Motor neuron (in vitro differentiated cells): ENCODE results near the gene ENTPD1. TPM values are rescaled to one million over a fixed set of nuclear protein-coding genes. Genes with fewer than 3 reads are reported as not detected.
A peak's percentile ranks its signal among the peaks of the same experiment; 100 is the strongest.
"Not testable (repeated sequence)": the region's sequence is repeated elsewhere in the genome, so short reads cannot be mapped to it uniquely, and the experiment has no call there.

Experiments used
- ATAC-seq, 8 experiments: fragments of 200-7000 bp; cut with Tn5 transposase; replicated peaks in 6 of 8; 2 replicates each; pipeline ENCODE4 v1.8.0; 2021; ENCODE audit warnings: mild to moderate bottlenecking in 8 of 8, moderate library complexity in 8 of 8
- H3K27ac ChIP-seq, 2 donors: fragments of 250-450 bp; sonication (Bioruptor Pico); 2 replicates each; pipeline ENCODE4 v1.9.0; 2021; ENCODE audit warnings: antibody characterized with exemption in 2 of 2, mild to moderate bottlenecking in 2 of 2, moderate library complexity in 1 of 2
- H3K4me1 ChIP-seq, 2 donors: fragments of 250-450 bp; sonication (Bioruptor Pico); replicated peaks in 1 of 2; 2 replicates each; pipeline ENCODE4 v1.6.1; 2021; ENCODE audit warnings: antibody characterized with exemption in 2 of 2, mild to moderate bottlenecking in 2 of 2, moderate library complexity in 1 of 2
- H3K4me3 ChIP-seq, 5 donors: fragments of 250-450 bp; sonication (Bioruptor Pico); 2 replicates each; pipeline ENCODE4 v1.9.0; 2021; ENCODE audit warnings: antibody characterized with exemption in 5 of 5, mild to moderate bottlenecking in 5 of 5, moderate library complexity in 4 of 5
- WGBS, 10 experiments: fragments of 450-650 bp; shearing (Covaris generic); methylation state at CpG; one replicate each; pipeline ENCODE4 v1.0.0; 2022; 5-methylcytosine and 5-hydroxymethylcytosine counted together
- in situ Hi-C, 9 experiments: fragments of 400-800 bp; cut with MboI; loops; one replicate each; pipeline ENCODE4 v1.15.0; 2021; ENCODE audit warnings: low sequenced_read_pairs in 9 of 9, low pct_unique_long_range_greater_than_20kb in 2 of 9; ENCODE audit not compliant: unreplicated experiment in 9 of 9
- total RNA-seq, 8 experiments: library from RNA; unstranded; fragments of 300-600 nt; gene quantifications; 2 replicates each; pipeline versions ENCODE4 v1.2.3 to v1.2.4, GENCODE V29; 2022

Gene ENTPD1, protein sequence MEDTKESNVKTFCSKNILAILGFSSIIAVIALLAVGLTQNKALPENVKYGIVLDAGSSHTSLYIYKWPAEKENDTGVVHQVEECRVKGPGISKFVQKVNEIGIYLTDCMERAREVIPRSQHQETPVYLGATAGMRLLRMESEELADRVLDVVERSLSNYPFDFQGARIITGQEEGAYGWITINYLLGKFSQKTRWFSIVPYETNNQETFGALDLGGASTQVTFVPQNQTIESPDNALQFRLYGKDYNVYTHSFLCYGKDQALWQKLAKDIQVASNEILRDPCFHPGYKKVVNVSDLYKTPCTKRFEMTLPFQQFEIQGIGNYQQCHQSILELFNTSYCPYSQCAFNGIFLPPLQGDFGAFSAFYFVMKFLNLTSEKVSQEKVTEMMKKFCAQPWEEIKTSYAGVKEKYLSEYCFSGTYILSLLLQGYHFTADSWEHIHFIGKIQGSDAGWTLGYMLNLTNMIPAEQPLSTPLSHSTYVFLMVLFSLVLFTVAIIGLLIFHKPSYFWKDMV
- 10 to 100 TPM in 1 of 8 experiments, 1 to 10 TPM in 7; 1.4 to 26.7 (median 3.7) TPM for total RNA-seq

DNA sequence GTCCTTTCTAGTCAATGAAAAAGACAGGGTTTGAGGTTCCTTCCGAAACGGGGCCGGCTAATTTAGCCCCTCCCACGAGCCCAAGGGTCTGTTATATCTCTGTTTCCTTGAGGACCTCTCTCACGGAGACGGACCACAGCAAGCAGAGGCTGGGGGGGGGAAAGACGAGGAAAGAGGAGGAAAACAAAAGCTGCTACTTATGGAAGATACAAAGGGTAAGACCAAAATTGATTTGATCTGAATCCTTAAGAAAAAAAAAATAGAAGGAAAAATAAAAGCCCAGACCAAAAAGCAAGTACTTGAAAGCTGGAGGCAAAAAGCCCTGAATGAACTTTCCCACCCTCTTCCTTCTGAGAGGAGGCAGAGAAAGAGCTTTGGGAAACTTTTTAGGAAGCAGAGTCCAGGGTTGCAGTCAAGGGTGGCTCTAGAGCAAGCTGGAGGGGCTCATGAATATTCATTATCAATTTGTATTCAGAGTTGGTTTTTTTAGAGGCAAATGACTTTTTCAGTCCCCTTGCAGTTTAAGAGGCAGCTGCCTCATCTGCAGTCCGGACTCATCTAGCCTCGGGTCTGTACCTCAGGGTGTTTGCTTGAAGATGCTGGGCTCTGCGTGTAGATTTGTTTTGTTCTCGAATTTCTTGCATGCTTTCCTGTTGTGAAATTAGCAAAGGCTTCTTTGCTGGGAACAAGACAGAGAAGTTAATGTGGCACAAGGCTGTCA is at the start of gene ENTPD1:
TSS of gene ENTPD1 (plus strand) at position 123 of the 721 bp plus-strand sequence. CDS start at position 200, 77 bp downstream.
- in situ Hi-C loops: no loop called here
- H3K4me1 ChIP-seq: peaks cover 0 to 5% of the 10 kb centered on the region in 2 donors
- H3K27ac ChIP-seq: no peak within 1 kb of the TSS
- WGBS, 10 experiments: 0 to 16% (median 6%) methylated on average over 4 to 9 of the region's 11 CpGs
- ATAC-seq: peak; percentile 35 to 76 (median 60)
- H3K4me3 ChIP-seq: no peak within 1 kb of the TSS

DNA sequence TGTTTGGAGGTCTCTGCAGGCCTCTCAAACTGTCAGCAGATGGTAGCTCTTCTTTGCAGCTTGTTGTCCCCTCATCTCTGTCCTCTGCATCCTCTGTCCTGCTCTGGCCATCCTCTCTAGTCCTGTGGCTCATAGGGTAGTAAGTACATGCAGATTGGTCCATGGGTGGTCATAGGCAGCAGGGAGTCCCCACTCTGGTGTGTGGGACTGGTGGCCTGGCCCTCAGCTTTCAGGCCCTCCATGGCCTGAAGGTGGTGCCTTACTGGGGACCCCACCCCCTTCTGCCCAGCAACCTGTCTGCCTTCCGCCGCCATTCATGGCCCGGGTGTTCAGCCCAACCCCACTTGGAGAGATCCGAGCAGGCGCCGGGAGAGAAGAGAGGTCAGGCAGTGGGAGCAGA is 49.4 kb upstream of the ENTPD1 start:
- H3K27ac ChIP-seq: no peak overlapping the region
- no peak overlapping the region for H3K4me3 ChIP-seq
- no peak for ATAC-seq
- WGBS, 10 experiments: 16% methylated on average over 6 of the region's 6 CpGs; no CpG with 5 or more reads in 9 of the 10 experiments
- H3K4me1 ChIP-seq: no peaks in the 10 kb centered on the region
- in situ Hi-C loops: loop anchor here in 1 of 9 experiments (25.0 kb wide), 1 partner anchor 131 kb away; no protein-coding TSS in a partner anchor

DNA sequence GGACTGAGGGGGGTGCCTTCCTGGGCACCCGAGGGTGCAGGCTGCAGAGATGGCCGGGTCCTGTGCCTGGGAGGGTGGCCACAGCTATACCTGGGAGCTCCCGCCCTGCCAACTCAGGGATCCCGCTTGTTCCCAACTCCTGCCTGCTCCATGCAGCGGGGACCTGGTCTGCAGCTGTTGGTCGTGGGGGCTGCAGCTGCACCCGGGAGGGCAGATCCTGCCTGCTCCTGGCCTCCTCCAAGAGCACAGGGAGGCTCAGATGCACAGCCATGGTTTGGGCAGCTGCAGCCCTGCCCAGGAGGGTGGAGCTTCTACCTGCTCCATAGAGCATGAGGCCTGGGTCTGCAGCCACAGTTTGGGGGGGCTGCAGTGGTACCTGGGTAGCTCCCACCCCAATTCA is 49.0 kb upstream of the ENTPD1 start:
- WGBS, 10 experiments: 7 to 94% methylated on average over 2 to 3 of the region's 7 CpGs; no CpG with 5 or more reads in 8 of the 10 experiments
- Histone ChIP-seq H3K4me1 (no peaks in the 10 kb centered on the region), H3K4me3 (no peak overlapping the region), H3K27ac (no peak overlapping the region)
- no peak for ATAC-seq
- in situ Hi-C loops: loop anchor here in 1 of 9 experiments (25.0 kb wide), 1 partner anchor 130 kb away; no protein-coding TSS in a partner anchor

DNA sequence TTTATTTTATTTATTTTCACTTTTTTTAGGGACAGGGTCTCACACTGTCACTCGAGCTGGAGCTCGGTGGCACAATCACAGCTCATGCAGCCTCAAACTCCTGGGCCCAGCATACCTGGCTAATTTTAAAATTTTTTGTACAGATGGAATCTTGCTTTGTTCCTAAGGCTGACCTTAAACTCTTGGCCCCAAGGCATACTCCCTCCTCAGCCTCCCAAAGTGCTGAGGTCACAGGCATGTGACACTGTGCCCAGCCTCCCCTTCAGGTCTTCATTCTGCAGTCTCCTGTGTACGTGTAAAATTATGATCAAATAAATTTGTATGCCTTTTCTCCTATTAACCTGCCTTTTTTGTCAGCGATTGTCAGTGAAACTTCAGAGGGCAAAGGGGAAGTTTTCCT is 44.5 kb upstream of the ENTPD1 start:
- Histone ChIP-seq H3K4me1 (no peaks in the 10 kb centered on the region), H3K27ac (no peak overlapping the region), H3K4me3 (no peak overlapping the region)
- no peak for ATAC-seq
- 55 to 100% (median 90%) methylated on average over 1 to 4 of the region's 4 CpGs; no CpG with 5 or more reads in 1 of the 10 experiments for WGBS, 10 experiments
- in situ Hi-C loops: loop anchor here in 1 of 9 experiments (25.0 kb wide), 1 partner anchor 126 kb away; no protein-coding TSS in a partner anchor

DNA sequence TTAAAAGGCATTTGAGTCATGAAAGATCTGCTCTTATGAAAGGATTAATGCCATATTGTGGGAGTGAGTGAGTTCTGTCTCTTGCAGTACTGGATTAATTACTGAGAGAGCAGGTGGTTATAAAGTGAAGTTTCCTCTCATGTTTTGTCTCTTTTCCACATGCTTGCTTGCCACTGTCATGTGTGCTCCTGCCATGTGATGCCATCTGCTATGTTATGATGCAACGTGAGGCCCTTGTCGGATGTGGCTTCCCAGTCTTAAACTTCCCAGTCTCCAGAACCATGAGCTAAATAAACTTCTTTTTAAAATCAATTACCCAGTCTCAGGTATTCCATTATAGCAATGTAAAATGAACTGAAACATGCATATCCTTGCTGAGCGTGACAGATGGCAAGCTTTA is 39.5 kb upstream of the ENTPD1 start:
- H3K4me1 ChIP-seq: no peaks in the 10 kb centered on the region
- 26 to 100% (median 78%) methylated on average over 2 to 3 of the region's 3 CpGs; no CpG with 5 or more reads in 2 of the 10 experiments for WGBS, 10 experiments
- in situ Hi-C loops: loop anchor here in 1 of 9 experiments (25.0 kb wide), 1 partner anchor 121 kb away; no protein-coding TSS in a partner anchor
- H3K4me3 ChIP-seq: no peak overlapping the region
- H3K27ac ChIP-seq: no peak overlapping the region
- ATAC-seq: no peak

DNA sequence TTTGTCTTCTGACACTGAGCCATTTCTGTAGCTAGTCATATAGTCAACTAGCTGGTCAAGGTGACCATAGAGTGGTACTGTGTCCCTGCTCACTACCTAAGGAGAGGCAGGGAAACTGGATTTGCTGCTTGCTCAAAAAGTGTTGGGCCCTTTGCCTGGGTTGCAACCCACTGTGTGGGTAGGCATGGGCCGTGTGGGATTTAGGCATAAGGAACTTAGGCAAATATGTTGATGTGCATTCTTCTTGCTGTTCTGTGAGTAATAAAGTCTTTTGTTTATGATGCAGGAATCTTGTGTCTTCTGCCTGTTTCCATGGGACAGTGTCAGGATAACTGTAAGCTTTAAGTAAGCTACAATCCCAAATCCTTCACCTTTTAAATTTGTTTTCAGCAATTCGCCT is 39.1 kb upstream of the ENTPD1 start:
- H3K4me3 ChIP-seq: no peak overlapping the region
- H3K4me1 ChIP-seq: no peaks in the 10 kb centered on the region
- WGBS, 10 experiments: 0 to 100% (median 44%) methylated on average over 1 to 2 of the region's 2 CpGs; no CpG with 5 or more reads in 2 of the 10 experiments
- no peak overlapping the region for H3K27ac ChIP-seq
- in situ Hi-C loops: loop anchor here in 1 of 9 experiments (25.0 kb wide), 1 partner anchor 120 kb away; no protein-coding TSS in a partner anchor
- peak in 3 of 8 experiments; percentile 27 to 46 (median 33) for ATAC-seq

DNA sequence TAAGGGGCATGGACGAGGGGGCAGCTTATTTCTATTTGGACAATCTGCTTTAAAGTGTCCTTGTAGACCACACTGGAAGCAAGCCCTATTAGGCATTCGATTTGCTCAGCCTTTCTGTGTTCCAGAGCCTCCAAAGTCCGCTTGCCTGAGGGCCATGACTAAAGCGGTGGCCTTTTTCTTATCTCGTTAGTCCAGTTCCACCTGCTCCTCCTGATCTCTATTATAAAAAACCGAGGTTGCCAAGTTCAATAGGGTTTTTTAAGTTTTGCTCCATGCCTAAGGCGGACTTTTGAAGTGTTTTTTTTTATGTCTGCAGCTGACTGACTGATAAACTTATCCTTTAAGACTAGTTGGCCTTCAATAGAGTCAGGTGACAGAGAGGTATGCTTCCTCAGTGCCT is 35.2 kb upstream of the ENTPD1 start:
- H3K27ac ChIP-seq, H3K4me3 ChIP-seq, ATAC-seq, H3K4me1 ChIP-seq: not testable (repeated sequence)
- in situ Hi-C loops: loop anchor here in 1 of 9 experiments (25.0 kb wide), 1 partner anchor 117 kb away; no protein-coding TSS in a partner anchor
- WGBS, 10 experiments: 0 to 72% (median 53%) methylated on average over 2 to 4 of the region's 7 CpGs; no CpG with 5 or more reads in 3 of the 10 experiments

DNA sequence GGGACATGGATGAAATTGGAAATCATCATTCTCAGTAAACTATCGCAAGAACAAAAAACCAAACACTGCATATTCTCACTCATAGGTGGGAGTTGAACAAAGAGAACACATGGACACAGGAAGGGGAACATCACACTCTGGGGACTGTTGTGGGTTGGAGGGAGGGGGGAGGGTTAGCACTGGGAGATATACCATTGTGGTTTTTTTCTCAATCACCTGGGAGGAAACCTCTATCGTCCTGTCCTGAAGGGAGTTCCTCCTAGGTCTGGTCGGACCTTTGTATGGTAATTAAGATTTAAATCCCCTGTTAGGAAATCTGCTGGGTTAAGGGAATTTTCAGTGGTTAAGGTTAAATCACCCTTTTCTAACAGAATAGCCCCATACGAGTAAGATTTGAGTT is 33.5 kb upstream of the ENTPD1 start:
- H3K4me3 ChIP-seq, H3K4me1 ChIP-seq, H3K27ac ChIP-seq, ATAC-seq: not testable (repeated sequence)
- in situ Hi-C loops: loop anchor here in 1 of 9 experiments (25.0 kb wide), 1 partner anchor 115 kb away; no protein-coding TSS in a partner anchor
- 20 to 100% (median 82%) methylated on average over 1 to 3 of the region's 4 CpGs; no CpG with 5 or more reads in 7 of the 10 experiments for WGBS, 10 experiments

DNA sequence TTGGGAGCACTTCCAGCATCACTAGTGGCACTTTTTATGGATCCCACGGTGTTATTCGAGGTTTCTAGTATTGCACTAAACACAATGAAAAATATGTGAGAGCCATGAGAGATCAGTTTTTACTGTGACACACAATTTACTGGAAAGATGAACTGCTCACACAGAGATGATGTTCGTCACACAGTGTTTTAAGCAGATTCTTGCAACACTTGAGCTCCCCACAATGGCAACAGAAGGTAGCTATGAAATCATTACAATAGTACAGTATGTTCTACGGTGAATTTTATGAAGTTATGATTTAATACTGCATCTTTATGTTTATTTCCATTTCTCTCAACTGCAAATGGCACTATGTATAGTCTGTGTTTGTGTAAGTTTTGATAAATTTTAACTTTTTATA is 27.4 kb upstream of the ENTPD1 start:
- peak in 2 of 8 experiments; percentile 52 to 53 for ATAC-seq
- no peaks in the 10 kb centered on the region for H3K4me1 ChIP-seq
- in situ Hi-C loops: no loop called here
- no peak overlapping the region for H3K4me3 ChIP-seq
- 0 to 91% (median 78%) methylated on average over 1 to 4 of the region's 4 CpGs for WGBS, 10 experiments
- H3K27ac ChIP-seq: no peak overlapping the region

DNA sequence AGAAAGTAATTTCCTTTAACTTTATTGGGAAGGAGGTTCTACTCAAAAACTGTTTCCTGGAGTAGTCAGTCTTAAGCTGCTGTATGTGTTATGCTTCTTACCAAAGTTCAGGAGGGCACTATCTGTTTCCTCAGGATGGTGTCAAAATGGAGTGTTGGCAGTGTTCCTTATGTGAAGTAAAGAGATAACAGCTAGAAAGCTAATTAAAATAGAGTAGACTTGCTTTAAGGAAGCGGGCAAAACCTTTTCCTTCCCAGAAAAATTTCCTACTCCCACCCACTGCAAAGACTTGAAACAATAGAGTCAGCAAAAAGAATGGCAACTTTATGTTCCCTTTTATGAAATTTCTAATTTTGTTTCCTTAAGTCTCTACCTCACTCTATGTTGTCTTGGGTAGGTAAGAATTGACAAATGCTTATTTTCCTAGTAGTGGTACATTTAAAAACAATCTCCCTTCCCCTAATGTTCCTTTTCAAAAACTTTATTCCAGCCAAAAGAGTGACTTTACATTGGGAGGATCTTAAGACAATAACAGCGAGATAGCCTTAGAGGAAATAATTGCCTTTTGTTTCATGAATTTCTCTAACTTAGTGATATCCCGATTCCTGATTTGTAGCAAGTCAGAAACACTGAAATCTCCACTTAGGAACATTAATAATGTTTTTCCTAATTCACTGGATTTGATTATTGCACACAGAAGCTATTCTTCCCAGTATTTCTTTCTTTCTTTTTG is 26.5 kb upstream of the ENTPD1 start:
- H3K4me3 ChIP-seq: no peak overlapping the region
- ATAC-seq: no peak
- no peak overlapping the region for H3K27ac ChIP-seq
- no peaks in the 10 kb centered on the region for H3K4me1 ChIP-seq
- in situ Hi-C loops: no loop called here
- whole genome bisulfite sequencing, 10 experiments: 10 to 94% (median 75%) methylated on average over 2 to 3 of the region's 3 CpGs

DNA sequence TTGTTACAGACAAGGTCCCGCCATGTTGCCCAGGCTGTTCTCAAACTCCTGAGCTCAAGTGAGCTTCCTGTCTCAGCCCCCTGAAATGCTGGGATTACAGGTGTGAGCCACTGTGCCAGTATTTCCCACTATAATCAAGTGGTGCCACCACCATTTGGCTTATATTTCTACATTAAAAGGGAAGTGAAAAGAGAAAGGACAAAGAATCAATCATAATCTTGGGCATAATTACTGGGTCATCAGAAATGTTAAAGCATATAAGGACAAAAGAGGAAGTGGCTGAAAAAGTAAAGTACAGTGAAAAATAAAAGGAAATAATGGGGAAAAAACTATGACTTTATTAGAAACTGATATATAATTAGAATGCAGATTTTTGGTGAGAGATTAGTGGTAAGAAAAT is 25.7 kb upstream of the ENTPD1 start:
- in situ Hi-C loops: no loop called here
- H3K27ac ChIP-seq: no peak overlapping the region
- ATAC-seq: no peak
- WGBS, 10 experiments: 50 to 100% (median 80%) methylated on average over 1 of the region's 1 CpG; no CpG with 5 or more reads in 6 of the 10 experiments
- no peak overlapping the region for H3K4me3 ChIP-seq
- no peaks in the 10 kb centered on the region for H3K4me1 ChIP-seq

DNA sequence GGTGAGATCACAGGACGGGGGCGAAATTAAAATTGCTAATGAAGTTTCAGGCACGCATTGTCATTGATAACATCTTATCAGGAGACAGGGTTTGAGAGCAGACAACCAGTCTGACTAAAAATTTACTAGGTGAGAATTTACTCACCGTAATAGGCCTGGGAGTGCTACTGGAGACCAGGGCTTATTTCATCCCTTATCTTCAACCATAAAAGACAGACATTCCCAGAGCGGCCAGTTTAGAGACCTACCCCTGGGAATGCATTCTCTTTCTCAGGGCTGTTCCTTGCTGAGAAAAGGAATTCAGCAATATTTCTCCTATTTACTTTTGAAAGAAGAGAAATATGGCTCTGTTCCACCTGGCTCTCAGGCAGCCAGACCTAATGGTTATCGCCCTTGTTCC is 23.1 kb upstream of the ENTPD1 start:
- WGBS, 10 experiments: 38 to 100% (median 57%) methylated on average over 1 to 5 of the region's 6 CpGs; no CpG with 5 or more reads in 2 of the 10 experiments
- H3K4me1 ChIP-seq, H3K4me3 ChIP-seq, in situ Hi-C loops, ATAC-seq, H3K27ac ChIP-seq: not testable (repeated sequence)
